ENCODE measurements around the gene UGP2.
"Not testable (repeated sequence)": the region's sequence is repeated elsewhere in the genome, so short reads cannot be mapped to it uniquely, and the experiment has no call there.

The UGP2 gene

DNA sequence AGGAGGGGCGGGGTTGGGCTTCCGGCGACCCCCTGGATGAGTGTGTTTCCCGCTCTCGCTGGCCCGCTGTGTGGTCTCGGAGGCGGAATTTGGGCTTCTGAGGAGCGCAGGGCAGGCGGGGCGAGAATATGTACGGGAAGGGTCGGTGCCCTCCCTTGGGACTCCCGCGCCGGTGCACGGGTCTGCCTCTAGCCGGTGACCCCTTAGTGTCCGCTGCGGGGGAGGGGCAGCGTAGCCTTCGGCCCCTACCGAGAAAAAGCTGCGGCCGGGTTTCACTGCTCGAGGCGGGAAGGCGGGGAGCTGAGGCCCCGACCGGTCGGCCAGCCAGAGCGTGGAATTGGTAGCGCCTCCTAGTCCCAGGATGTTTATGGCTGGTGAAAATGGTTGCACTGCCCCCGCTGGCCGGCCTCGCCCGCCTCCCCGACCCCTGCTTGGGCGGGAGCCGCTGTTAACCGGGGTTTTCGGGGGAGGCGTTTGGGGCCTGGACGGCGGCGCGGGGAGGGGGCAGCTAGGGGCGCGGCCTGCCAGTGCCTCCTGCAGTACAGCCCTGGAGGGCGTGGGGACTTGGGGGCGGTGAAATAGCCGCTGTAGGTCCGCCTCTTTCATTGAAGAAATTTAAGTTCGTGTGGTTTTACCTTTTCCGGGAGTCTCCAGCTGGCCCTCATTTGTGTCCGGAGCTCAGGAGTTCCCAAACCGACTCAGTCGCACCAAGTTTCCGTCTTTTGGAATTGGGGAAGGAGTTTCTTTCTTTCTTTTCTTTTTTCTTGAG lies at the start of gene UGP2:
Gene UGP2 (plus strand): TSS at position 643 of the 769 bp plus-strand sequence. CDS start 290 bp downstream, outside the sequence.
- DNase-seq: peak; percentile 94 to 96 (median 94)

GRCh38 chr2:63792530-63792929 lies 49.2 kb upstream of the UGP2 start:
- peak; percentile 26 to 51 (median 48) for DNase-seq

GRCh38 chr2:63796366-63796765 lies 45.3 kb upstream of the UGP2 start:
- no peak for DNase-seq

- no peak for DNase-seq
These were observed 44.9 kb upstream of the UGP2 start for GRCh38 chr2:63796796-63797195.

DNA sequence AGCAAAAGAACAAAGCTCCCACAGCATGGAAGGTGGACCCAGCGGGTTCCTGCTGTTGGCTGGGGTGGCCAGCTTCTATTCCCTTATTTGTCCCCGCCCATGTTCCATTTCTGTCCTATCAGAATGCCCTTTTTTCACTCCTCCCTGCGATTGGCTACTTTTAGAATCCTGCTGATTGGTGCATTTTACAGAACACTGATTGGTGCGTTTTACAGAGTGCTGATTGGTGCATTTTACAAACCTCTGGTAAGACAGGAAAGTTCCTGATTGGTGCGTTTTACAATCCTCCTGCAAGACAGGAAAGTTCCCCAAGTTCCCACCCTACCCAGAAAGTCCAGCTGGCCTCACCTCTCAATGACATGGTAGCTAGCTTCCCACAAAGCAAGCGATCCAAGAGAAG lies 40.2 kb upstream of the UGP2 start:
- DNase-seq: no peak

- no peak for DNase-seq
These were observed 36.3 kb upstream of the UGP2 start for GRCh38 chr2:63805412-63805811.

- DNase-seq: not testable (repeated sequence)
These were observed 33.7 kb upstream of the UGP2 start for GRCh38 chr2:63808036-63808435.

- DNase-seq: not testable (repeated sequence)
These were observed 32.8 kb upstream of the UGP2 start for GRCh38 chr2:63808911-63809310.

DNA sequence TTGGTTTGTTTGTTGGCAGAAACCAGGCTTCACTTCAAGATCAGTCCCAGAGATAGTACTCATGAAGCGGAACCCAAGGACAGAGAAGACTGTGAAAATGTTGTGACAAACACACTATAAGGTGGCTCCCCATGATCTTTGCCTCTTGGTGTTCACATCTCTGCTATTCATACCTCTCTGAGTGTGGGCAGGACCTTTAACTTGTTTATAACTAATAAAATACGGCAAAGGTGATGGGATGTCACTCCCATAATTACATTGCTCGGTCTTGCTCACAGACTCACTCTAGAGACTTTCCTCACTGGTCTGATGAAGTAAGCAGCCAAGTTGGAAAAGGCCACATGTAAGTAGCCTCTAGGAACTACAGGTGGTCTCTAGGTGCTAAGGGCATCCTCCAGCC lies 30.6 kb upstream of the UGP2 start:
- no peak for DNase-seq

DNA sequence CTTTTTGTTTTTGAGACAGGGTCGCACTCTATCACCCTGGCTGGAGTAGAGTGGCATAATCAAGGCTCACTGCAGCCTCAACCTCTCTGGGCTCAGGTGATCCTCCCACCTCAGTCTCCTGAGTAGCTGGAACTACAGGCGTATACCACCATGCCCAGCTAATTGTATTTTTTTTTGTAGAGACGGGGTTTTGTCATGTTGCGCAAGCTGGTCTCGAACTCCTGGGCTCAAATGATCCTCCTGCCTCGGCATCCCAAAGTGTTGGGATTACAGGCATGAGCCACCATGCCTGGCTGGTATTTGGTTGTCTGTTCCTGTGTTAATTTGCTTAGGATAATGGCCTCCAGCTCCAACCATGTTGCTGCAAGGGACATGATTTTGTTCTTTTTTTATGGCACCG lies 29.8 kb upstream of the UGP2 start:
- not testable (repeated sequence) for DNase-seq

- peak in 2 of 3 donors; percentile 15 to 25 for DNase-seq
These were observed 27.6 kb upstream of the UGP2 start for GRCh38 chr2:63814114-63814513.

DNA sequence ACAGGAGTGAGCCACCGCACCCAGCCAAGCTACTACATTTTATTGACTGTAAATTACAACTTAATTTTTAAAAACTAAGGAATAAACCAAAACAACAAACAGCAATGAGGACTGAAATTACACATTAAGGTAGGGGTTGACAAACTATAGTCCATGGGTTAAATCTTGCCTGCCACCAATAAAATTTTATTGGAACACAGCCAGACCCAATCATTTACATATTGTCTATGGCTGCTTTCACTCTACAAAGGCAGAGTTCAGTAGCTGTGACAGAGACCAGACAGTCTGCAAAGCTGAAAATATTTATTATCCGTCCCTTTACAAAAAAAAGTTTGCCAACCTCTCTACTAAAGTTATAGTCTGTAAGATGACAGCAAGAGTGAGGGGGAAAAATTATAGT lies 24.3 kb upstream of the UGP2 start:
- no peak for DNase-seq

DNA sequence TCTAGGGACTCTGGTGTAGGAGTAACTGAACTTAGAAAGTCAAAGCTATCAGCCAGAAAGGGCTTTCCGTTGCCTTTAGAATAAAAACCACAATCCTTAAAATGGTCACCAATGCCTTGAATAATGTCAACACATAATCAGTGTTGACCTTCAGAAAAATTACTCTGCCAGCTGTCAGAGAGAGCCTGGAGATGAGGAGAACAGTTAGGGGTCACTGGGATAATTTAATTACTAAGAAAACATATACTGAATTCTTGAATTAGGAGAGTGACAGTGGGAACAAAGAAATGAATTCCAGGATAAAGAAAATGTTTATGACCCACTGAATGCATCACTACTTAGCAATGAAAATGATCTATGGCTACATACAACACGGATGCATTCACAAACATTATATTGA lies 23.4 kb upstream of the UGP2 start:
- DNase-seq: peak in 1 of 3 donors; percentile 11

- peak in 1 of 3 donors; percentile 5 for DNase-seq
These were observed 22.4 kb upstream of the UGP2 start for GRCh38 chr2:63819256-63819655.

DNA sequence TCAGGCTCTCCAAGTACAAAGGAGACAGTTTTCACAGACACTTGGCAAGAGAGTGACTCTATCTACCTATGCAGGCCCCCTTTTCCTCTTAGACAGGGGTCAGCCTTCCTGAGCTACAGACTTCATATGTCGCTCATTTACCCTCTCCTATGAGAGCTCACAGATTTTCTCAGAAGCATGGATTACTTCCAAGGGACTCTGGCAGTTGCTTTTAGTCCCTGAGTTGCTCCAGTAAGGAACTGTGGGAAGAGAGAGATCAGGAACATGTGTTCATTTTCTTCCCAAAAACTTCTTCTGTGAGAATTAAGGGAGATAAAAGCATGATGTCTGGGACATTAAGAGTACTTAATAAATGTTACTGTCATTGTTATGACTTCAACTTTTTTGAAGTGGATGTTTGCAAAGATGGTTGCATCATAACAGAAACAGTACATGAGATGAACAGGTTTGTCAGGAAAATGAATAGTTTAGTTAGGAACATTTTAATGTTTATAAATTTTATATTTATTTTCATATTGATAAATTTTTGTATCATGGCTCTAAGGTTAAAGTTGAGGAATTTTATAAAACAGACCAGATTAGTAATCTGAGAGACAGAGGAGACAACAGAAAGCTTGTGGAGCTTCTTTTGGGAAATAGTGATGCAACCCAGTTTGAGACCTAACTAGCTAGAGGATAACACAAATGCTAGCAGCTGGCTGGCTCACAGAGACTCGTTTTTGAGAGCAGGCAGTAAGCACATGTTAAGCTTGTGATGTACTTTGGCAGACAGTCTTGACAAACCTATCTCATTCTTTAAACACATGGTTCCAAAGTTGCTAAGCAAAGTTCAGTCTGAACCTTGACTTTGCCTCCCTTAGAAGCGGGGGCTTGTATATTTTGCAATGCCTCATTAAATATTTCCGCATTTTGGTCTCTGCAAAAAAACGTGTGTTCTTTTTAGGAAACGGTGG lies 21.7 kb upstream of the UGP2 start:
- peak; percentile 14 to 18 (median 17) for DNase-seq

GRCh38 chr2:63820969-63821368 lies 20.7 kb upstream of the UGP2 start:
- no peak for DNase-seq

DNA sequence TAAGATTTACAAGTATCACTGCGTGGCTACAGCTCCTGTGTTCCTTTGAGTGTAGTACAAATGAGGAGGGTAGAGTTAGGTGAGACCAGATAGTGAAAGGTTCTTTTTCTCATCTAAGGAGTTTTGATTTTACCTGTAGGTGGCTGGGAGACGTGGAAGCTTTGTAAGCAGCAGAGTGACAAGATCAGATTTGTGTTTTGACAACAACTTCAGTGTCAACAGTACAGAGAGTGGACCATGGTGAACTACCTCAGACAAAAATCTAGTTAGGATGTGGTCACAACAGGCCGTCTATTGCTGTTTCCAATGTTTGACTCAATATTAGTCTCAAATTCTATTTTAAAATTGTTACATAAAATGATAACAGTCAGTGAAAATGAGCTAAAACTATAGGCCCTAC lies 20.3 kb upstream of the UGP2 start:
- DNase-seq: no peak

DNA sequence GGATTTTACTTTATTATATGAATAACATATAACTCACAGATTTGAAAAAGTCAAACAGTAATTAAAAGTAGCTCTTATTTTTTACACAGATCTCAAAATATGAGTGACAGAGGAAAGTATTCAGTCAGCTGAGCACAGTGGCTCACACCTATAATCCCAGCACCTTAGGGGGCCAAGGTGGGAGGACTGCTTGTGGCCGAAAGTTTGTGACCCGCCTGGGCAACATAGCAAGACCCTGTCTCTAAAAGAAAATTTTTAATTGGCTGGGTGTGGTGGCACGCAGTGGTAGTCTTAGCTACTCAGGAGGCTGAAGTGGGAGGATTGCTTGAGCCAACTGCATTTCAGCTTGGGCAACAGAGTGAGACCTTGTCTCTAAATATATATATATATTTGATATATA lies 19.2 kb upstream of the UGP2 start:
- no peak for DNase-seq

GRCh38 chr2:63827749-63828148 lies 13.9 kb upstream of the UGP2 start:
- no peak for DNase-seq

DNA sequence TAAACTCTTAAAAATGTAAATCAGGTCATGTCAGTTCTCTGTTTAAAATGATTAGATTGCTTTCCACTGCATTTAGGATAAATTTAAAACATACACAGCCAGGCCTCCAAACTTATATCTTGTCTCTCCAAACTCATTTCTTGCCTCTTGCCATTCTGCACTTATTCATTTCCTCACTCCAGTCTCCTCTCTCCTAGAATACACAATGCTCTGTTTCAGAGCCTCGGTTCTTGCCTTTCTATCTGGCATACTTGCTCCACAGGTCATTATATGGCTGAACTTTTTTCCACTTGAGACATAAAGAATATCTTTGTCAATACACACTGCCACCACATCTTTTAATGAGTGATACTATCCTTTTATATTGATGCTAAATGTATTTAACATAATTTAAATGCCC lies 10.5 kb upstream of the UGP2 start:
- no peak for DNase-seq

- no peak for DNase-seq
These were observed 7.3 kb upstream of the UGP2 start for GRCh38 chr2:63834401-63834800.

DNA sequence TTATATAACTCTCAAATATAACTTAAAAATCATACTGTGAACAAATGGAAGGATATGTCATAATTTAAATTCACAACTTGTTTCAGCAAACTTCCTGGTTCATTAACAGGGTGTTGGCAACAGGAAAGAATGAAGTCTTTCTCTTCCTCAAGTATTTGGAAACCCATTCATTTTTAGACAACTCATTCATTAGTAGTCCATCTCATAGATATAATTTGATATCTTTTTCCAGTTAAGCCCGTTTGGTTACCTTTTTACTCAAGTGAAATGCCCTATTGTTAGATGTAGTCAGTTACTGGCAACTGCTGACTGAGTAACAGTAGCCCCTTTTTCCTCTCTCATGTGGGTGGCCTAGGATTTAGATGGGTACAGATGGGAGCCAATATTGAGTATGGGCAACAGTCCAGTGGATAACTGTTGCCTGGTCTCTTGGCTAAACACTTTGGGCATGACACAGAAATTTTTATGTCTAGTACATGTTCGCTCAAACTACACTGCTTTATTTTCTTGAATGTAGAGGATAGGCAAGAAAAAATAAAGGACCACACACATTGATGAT lies 4.6 kb upstream of the UGP2 start:
- DNase-seq: no peak

GRCh38 chr2:63840081-63840784 lies 1.5 kb upstream of the UGP2 start:
- DNase-seq: no peak

Measured in suppressor macrophage treated with lipopolysaccharide for 1 hour (primary cell).